Esophagus muscularis mucosa (tissue), 4 donors: ENCODE data around the gene DTNA. TPM values are rescaled to one million over a fixed set of nuclear protein-coding genes. Genes with fewer than 3 reads are reported as not detected.
"Not testable (repeated sequence)": the region's sequence is repeated elsewhere in the genome, so short reads cannot be mapped to it uniquely, and the experiment has no call there.

ENCODE experiments used
- DNase-seq: peaks from one replicate; pipeline ENCODE4 v3.0.0-alpha.2; 2017; ENCODE audit errors: extremely low spot score
- H3K27ac ChIP-seq, 4 donors: fragments of 200-600 bp; sonication (generic); replicated peaks in 1 of 4; 1 replicate in 3 of 4; 2 replicates in 1 of 4; pipeline ENCODE4 v1.5.1; 2016 to 2019; ENCODE audit warnings: mild to moderate bottlenecking in 1 of 4
- H3K27me3 ChIP-seq, 4 donors: fragments of 200-600 bp; sonication (generic); one replicate each; pipeline versions ENCODE4 v1.5.1 to v1.6.0; 2016 to 2019
- H3K36me3 ChIP-seq, 4 donors: fragments of 200-600 bp; sonication (generic); one replicate each; pipeline ENCODE4 v1.5.1; 2016 to 2019
- H3K4me1 ChIP-seq, 4 donors: fragments of 200-600 bp; sonication (generic); one replicate each; pipeline ENCODE4 v1.5.1; 2016 to 2019
- H3K4me3 ChIP-seq, 4 donors: fragments of 200-600 bp; sonication (generic); 1 replicate in 2 of 4; 2 replicates in 2 of 4; pipeline ENCODE4 v1.5.1; 2016 to 2019; ENCODE audit warnings: mild to moderate bottlenecking in 4 of 4, moderate library complexity in 1 of 4
- H3K9me3 ChIP-seq, 4 donors: fragments of 200-600 bp; sonication (generic); 1 replicate in 3 of 4; 2 replicates in 1 of 4; pipeline ENCODE4 v1.5.1; 2016 to 2019
- EP300 ChIP-seq: sonication (generic); formaldehyde crosslinking; IDR thresholded peaks from one replicate; pipeline ENCODE4 v1.6.1; 2017; ENCODE audit warnings: antibody characterized with exemption
- POLR2A ChIP-seq: fragments of 450-650 bp; IDR thresholded peaks from one replicate; pipeline ENCODE4 v1.6.1; 2017; ENCODE audit warnings: antibody characterized with exemption, moderate library complexity, mild to moderate bottlenecking, low read depth
- POLR2AphosphoS5 ChIP-seq, 2 donors: sonication (generic); formaldehyde crosslinking; IDR thresholded peaks; one replicate each; pipeline ENCODE4 v1.6.1; 2017; ENCODE audit warnings: antibody characterized with exemption in 2 of 2
- WGBS: methylation state at CpG from one replicate; pipeline ENCODE4 v1.1.5; 2018; 5-methylcytosine and 5-hydroxymethylcytosine counted together
- intact Hi-C: fragments of 100-400 bp; cut with DNase I; formaldehyde crosslinking; loops from one replicate; pipeline ENCODE4 v1.15.1; 2023
- total RNA-seq, 4 donors: library from RNA; depleted of rRNA; stranded (reverse); fragments of >200 nt; gene quantifications; one replicate each; pipeline versions ENCODE4 v1.1.0 to v1.2.1, GENCODE V29; 2016
- TF ChIP-seq, protein P1 (sequence below), 3 experiments: fragments of 200-600 bp in 2 of 3; fragments of 450-650 bp in 1 of 3; sonication (generic) in 2 of 3; IDR thresholded peaks; one replicate each; pipeline ENCODE4 v1.5.1; 2017 to 2019; ENCODE audit warnings: antibody characterized with exemption in 3 of 3, mild to moderate bottlenecking in 2 of 3, moderate library complexity in 1 of 3

Gene DTNA
- total RNA-seq, 4 donors from 2014 or later, result 189 to 284 (median 242) TPM

DNA sequence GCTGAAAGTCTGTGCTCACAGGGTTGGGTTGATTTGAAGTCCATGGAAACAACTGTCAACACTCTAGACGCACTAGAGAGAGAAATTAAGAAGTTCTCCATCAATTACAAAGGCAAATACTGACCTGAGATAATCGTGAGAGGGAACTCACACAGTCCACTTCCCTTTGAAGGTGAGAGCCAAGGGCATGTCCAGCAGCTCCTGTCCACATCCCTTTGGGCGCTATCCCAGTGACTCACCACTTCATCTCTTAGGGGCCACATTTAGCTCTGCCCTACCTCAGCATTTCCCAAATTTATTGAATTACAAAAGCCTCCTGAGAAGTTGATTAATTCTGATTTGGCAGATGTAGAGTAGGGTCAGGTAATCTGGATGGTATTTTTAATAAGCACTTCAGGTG is 182.3 kb downstream of the DTNA start:
- Histone ChIP-seq H3K27ac (no peak overlapping the region), H3K9me3 (no peaks in the 10 kb centered on the region), H3K27me3 (no peaks in the 10 kb centered on the region), H3K36me3 (peaks cover 7 to 44% (median 20%) of the 10 kb centered on the region in 4 donors), H3K4me1 (no peaks in the 10 kb centered on the region), H3K4me3 (no peak overlapping the region)
- intact Hi-C loops, result no loop called here
- peak; percentile 47 for DNase-seq
- WGBS, result 44% methylated on average over 3 of the region's 3 CpGs
- TF ChIP-seq EP300 (no peak), POLR2A (no peak), POLR2AphosphoS5 (IDR thresholded peaks at IDR 0.05) (no peak)
- TF ChIP-seq, protein P1, sequence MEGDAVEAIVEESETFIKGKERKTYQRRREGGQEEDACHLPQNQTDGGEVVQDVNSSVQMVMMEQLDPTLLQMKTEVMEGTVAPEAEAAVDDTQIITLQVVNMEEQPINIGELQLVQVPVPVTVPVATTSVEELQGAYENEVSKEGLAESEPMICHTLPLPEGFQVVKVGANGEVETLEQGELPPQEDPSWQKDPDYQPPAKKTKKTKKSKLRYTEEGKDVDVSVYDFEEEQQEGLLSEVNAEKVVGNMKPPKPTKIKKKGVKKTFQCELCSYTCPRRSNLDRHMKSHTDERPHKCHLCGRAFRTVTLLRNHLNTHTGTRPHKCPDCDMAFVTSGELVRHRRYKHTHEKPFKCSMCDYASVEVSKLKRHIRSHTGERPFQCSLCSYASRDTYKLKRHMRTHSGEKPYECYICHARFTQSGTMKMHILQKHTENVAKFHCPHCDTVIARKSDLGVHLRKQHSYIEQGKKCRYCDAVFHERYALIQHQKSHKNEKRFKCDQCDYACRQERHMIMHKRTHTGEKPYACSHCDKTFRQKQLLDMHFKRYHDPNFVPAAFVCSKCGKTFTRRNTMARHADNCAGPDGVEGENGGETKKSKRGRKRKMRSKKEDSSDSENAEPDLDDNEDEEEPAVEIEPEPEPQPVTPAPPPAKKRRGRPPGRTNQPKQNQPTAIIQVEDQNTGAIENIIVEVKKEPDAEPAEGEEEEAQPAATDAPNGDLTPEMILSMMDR (IDR thresholded peaks at IDR 0.05), result no peak

DNA sequence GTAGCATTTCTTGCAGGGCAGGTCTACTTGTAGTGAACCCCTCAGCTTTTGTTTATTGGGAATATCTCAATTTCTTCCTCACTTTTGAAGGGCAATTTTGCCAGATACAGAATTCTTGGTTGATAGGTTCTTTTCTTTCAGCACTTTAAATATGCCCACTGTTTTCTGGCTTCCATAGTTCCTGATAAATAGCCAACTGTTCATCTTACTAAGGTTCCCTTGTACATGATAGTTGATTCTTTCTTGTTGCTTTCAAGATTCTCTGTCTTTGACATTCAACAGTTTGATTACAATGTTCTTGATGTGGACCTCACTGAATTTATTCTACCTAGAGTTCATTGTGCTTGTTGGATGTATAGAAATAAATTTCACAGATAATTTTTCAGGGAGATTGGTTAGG is 183.1 kb downstream of the DTNA start:
- TF ChIP-seq, protein P1 (IDR thresholded peaks at IDR 0.05), result no peak
- no peak for TF ChIP-seq POLR2A
- TF ChIP-seq EP300, result no peak
- no peak for TF ChIP-seq POLR2AphosphoS5 (IDR thresholded peaks at IDR 0.05)
- no peaks in the 10 kb centered on the region for H3K27me3 ChIP-seq
- no peak overlapping the region for H3K4me3 ChIP-seq
- intact Hi-C loops, result no loop called here
- H3K36me3 ChIP-seq, result peaks cover 7 to 35% (median 16%) of the 10 kb centered on the region in 4 donors
- DNase-seq, result no peak
- H3K9me3 ChIP-seq, result no peaks in the 10 kb centered on the region
- no peaks in the 10 kb centered on the region for H3K4me1 ChIP-seq
- H3K27ac ChIP-seq, result no peak overlapping the region

- Histone ChIP-seq H3K4me1 (no peaks in the 10 kb centered on the region), H3K27ac (no peak overlapping the region), H3K4me3 (no peak overlapping the region), H3K27me3 (no peaks in the 10 kb centered on the region), H3K9me3 (no peaks in the 10 kb centered on the region), H3K36me3 (no peaks in the 10 kb centered on the region)
- no peak for DNase-seq
- TF ChIP-seq EP300, result no peak
- no peak for TF ChIP-seq POLR2A
- no peak for TF ChIP-seq POLR2AphosphoS5 (IDR thresholded peaks at IDR 0.05)
- TF ChIP-seq, protein P1 (IDR thresholded peaks at IDR 0.05), result no peak
- intact Hi-C loops, result no loop called here
These were observed 191.2 kb downstream of the DTNA start for GRCh38 chr18:34901299-34901698.

GRCh38 chr18:34904994-34905393 is 194.9 kb downstream of the DTNA start:
- 64% methylated on average over 3 of the region's 3 CpGs for WGBS
- intact Hi-C loops, result no loop called here
- no peak overlapping the region for H3K4me3 ChIP-seq
- no peak overlapping the region for H3K27ac ChIP-seq
- H3K9me3 ChIP-seq, result no peaks in the 10 kb centered on the region
- H3K36me3 ChIP-seq, result no peaks in the 10 kb centered on the region
- H3K27me3 ChIP-seq, result no peaks in the 10 kb centered on the region
- H3K4me1 ChIP-seq, result peaks cover 0 to 25% (median 13%) of the 10 kb centered on the region in 4 donors
- DNase-seq, result no peak
- no peak for TF ChIP-seq POLR2AphosphoS5 (IDR thresholded peaks at IDR 0.05)
- TF ChIP-seq EP300, result no peak
- TF ChIP-seq, protein P1 (IDR thresholded peaks at IDR 0.05), result no peak
- no peak for TF ChIP-seq POLR2A

DNA sequence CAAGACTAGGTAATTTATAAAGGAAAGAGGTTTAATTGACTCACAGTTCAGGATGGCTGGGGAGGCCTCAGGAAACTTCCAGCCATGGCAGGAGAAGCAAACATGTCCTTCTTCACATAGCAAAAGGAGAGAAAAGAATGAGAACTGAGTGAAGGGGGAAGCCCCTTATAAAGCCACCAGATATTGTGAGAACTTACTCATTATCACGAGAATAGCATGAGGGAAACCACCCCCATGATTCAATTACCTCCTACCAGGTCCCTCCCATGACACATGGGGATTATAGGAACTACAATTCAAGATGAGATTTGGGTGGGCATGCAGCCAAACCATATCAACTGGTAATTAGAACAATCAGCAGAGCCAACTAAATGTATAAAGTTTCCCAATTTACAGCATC is 196.9 kb downstream of the DTNA start:
- WGBS, result 41% methylated on average over 1 of the region's 1 CpG
- intact Hi-C loops, H3K27ac ChIP-seq, H3K27me3 ChIP-seq, H3K36me3 ChIP-seq, H3K4me3 ChIP-seq, H3K9me3 ChIP-seq, DNase-seq: not testable (repeated sequence)
- H3K4me1 ChIP-seq, result peaks cover 0 to 39% (median 29%) of the 10 kb centered on the region in 4 donors
